ENCODE results near the gene USP2.

Gene USP2

DNA sequence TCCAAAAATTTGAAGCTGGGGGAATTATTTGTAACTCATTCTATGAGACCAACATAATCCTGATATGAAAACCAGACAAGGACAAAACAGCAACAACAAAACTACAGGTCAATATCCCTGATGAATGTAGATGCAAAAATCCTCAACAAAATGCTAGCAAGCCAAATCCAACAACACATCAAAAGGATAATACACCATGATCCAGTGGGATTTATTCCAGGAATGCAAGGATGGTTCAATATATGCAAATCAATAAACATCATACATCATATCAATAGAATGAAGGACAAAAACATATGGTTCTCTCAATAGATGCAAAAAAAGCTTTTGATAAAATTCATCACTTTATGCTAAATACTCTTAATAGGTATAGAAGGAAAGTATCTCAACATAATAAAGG lies 19.4 kb upstream of the USP2 start:
- no peak for TF ChIP-seq GATA2 (IDR thresholded peaks at IDR 0.05; ENCODE audit: low read depth, low read length)
- TF ChIP-seq GATA3 (IDR thresholded peaks at IDR 0.05; ENCODE audit: low read depth, low read length), result no peak

DNA sequence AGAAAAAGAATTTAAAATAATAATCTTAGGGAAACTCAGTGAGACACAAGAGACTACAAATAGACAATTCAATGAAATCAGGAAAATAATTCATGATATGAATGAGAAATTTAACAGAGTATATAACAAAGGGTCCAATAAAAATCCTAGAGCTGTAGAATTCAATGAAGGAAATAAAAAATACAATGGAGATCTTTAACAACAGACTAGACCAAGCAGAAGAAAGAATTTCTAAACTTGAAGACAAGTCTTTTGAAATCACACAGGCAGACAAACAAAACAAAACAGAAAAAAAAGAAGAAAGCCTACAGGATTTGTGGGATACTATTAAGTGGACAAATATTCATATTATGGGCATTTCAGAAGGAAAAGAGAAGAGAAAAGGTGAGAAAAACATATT lies 16.2 kb upstream of the USP2 start:
- TF ChIP-seq GATA3 (IDR thresholded peaks at IDR 0.05; ENCODE audit: low read depth, low read length), result no peak

DNA sequence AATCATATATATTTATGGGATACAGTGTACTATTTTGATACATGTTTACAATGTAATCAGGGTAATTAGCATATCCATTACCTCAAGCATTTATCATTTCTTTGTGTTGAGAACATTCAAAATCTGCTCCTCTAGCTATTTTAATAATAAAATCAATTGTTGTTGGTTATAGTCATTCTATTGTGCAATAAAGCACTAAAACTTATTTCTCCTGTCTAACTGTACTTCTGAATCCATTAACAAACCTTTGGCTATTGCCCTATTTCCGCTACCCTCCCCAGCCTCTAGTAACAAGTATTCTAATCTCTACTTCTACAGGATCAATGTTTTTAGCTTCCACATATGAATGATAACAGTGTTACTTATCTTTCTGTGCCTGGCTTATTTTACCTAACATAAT lies 15.3 kb upstream of the USP2 start:
- TF ChIP-seq GATA2 (IDR thresholded peaks at IDR 0.05; ENCODE audit: low read depth, low read length) (no peak), GATA3 (IDR thresholded peaks at IDR 0.05; ENCODE audit: low read depth, low read length) (no peak)

DNA sequence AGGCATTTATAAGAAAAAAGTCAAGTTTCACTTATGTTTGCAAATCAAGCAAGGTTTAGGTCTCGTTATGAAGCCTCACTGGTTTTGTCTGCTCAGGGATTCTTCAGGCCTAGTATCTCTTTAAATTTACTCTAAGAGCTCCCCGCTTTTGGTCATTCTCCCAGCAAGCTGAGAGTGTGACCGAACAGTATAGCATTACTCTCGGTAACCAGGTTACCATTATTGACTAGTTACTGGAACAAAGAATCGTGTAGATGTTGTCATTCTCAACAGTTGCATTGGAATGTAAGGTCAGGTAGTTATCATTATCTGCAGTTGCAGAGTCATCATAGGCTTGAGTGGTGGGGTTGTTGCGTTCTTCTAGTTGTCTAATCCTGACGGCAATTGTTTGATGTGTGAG lies 9.8 kb upstream of the USP2 start:
- TF ChIP-seq GATA3 (IDR thresholded peaks at IDR 0.05; ENCODE audit: low read depth, low read length) (no peak), GATA2 (IDR thresholded peaks at IDR 0.05; ENCODE audit: low read depth, low read length) (no peak)

DNA sequence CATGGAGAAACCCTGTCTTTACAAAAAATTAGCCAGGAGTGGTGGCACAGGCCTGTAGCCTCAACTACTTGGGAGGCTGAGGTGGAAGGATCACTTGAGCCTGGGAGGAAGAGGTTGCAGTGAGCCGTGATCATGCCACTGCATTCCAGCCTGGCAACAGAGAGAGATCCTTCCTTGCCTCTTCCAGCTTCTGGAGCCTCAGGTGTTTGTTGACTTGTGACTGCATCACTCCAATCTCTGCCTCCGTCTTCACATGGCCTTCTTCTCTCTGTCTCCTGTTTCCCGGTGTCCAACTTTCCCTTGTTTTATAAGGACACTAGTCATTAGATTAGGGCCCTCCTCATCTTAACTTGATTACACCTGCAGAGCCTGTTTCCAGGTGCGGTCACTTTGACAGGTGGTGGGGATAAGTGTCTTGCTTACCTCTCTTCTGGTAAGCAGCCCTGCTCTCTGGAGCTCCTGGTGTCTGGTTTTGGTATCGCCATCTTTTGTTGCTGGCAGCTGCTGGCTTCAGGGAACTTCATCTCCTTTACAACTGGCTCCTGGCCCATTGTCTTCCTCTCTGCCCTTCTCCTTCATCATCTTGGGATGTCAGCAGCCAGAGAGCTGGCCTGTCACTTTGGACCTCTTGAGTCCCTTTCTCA lies 8.2 kb upstream of the USP2 start:
- TF ChIP-seq GATA2 (IDR thresholded peaks at IDR 0.05; ENCODE audit: low read depth, low read length), result no peak

DNA sequence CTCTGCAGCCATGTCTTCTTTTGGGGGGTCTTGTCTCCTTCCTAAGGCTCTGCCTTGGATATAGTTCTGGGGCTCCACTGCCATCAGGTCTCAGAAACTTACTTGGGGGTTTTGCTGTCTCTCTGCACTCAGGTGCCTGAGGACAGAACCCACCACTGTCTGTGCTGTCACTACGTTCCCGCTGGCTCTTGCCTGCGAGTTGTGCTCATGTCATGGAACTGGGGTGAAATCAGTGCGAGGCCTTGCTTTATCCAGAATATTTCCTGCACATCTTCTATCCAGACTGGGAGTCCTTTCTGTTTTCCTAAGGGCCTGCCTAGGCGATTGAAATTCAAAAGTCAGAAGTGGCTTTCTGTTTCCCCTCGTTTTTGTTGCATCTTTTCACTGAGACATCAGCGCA lies 6.6 kb upstream of the USP2 start:
- TF ChIP-seq GATA2 (IDR thresholded peaks at IDR 0.05; ENCODE audit: low read depth, low read length) (no peak), GATA3 (IDR thresholded peaks at IDR 0.05; ENCODE audit: low read depth, low read length) (no peak)

DNA sequence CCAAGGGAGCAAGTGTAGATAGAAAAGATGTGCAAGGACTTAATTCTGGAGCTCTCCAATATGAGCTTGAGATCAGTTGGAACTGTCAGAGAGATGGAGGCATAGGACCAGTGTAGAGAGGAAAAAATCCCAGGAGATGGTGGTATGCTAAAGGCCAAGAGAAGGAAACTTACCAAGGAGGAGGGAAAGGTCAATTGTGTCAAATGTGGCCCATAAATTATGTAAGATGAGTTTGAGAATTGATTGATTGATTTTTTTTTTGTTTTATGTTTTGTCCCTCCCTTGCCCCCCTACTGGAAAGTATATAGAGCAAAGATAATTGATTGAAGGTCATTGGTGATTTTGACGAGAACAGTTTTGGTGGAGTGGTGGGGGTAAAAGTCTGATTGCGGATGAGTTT lies 2.8 kb upstream of the USP2 start:
- TF ChIP-seq GATA2 (IDR thresholded peaks at IDR 0.05; ENCODE audit: low read depth, low read length), result no peak
- no peak for TF ChIP-seq GATA3 (IDR thresholded peaks at IDR 0.05; ENCODE audit: low read depth, low read length)

DNA sequence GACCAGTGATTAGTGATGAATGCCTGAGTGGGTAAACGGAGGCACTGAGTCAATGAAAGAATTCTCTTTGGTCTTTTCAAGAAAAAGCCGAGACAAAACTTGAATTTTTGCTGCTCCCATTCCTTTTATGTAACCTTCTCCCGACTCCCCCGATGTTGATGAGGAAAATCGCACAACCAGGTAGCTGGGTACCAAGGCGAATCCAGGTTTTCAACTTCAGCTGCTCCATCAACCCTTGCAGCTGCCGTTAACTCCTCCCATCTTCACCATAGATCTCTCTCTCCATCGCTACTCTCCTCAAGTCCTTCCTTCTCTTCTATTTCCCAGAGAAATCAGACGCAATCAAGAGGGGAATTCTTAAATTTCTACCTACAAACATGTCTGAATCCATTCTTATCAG lies 611 bp upstream of the USP2 start:
- TF ChIP-seq GATA3 (IDR thresholded peaks at IDR 0.05; ENCODE audit: low read depth, low read length), result no peak
- no peak for TF ChIP-seq GATA2 (IDR thresholded peaks at IDR 0.05; ENCODE audit: low read depth, low read length)

DNA sequence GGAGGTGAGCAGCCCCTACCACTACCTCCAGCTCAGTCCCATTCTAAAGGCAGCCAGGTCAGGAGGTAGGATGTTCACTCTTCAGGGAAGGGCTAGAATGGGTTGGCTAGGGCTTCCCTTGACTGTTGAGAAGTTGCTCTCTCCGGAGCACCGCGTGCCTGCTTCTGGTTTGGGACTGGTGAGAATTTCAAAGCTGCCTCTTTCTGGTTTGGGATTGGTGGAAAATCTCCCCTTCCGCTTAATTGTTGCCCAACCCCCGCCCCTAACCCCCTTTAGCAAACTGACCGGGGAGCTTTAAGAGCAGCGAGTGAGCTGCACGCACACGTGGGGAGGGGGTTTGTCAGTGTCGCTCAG lies 686 bp downstream of the USP2 start:
- TF ChIP-seq GATA2 (IDR thresholded peaks at IDR 0.05; ENCODE audit: low read depth, low read length) (no peak), GATA3 (IDR thresholded peaks at IDR 0.05; ENCODE audit: low read depth, low read length) (no peak)

DNA sequence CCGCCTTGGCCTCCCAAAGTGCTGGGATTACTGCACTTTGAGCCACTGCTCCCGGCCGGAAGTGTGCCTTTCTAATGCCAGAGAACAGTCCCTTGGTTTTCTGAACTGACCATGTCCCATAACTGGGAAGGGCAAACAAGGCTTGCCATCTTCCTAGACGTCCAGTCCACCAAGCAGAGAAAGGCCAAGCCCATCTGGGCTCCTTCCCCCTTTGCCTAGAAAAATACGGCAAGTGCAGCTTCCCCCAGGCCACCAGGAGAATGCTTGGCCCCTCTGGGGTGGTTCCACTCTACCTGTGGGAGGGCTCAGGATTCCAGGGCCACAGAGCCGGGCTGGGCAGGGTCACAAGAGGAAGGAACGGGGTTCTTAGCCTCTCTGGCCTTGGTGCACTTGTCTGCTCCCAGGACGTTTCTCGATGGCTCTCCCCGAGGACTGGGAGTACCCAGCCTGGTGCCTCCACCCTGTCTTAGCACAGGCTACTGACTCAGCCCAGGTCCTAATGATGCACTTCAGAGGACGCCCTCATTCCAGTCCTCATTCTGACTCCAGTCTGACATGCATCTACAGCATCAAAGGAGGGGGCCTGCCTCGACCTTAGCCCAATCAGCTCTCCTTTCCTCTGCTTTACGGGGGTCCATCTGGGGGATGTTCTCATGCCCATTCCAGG lies 1.2 kb downstream of the USP2 start:
- TF ChIP-seq GATA2 (IDR thresholded peaks at IDR 0.05; ENCODE audit: low read depth, low read length) (no peak), GATA3 (IDR thresholded peaks at IDR 0.05; ENCODE audit: low read depth, low read length) (no peak)

DNA sequence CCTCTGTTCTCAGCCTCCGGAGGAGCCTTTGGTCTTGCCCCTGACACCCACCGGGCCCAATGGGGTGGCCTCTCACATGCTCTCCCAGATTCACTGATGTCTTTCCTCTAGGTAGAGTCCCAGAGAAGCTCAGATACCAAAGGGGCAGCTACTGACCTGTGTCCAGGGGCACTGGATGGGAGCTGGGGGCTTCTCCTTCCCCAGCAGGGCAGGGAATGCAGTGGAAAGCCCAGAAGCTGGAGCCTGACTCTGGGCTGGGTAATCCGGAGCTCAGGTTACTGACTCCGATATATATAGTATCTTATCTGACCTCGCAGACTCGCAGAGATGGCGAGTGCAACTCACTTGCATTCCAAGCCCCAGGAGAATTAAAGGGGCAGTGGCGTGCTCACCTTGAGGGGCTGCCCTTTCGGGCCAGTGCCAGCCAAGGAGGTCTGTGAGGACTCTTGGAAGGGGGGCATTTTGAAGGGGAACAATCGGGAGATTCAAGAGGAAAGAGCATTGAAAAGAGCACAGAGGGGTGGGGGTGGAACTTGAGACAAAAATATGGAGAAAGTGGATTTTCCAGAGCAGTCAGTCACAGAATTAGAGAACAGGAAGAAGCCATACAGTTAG lies 2.5 kb downstream of the USP2 start:
- TF ChIP-seq GATA2 (IDR thresholded peaks at IDR 0.05; ENCODE audit: low read depth, low read length) (no peak), GATA3 (IDR thresholded peaks at IDR 0.05; ENCODE audit: low read depth, low read length) (no peak)

DNA sequence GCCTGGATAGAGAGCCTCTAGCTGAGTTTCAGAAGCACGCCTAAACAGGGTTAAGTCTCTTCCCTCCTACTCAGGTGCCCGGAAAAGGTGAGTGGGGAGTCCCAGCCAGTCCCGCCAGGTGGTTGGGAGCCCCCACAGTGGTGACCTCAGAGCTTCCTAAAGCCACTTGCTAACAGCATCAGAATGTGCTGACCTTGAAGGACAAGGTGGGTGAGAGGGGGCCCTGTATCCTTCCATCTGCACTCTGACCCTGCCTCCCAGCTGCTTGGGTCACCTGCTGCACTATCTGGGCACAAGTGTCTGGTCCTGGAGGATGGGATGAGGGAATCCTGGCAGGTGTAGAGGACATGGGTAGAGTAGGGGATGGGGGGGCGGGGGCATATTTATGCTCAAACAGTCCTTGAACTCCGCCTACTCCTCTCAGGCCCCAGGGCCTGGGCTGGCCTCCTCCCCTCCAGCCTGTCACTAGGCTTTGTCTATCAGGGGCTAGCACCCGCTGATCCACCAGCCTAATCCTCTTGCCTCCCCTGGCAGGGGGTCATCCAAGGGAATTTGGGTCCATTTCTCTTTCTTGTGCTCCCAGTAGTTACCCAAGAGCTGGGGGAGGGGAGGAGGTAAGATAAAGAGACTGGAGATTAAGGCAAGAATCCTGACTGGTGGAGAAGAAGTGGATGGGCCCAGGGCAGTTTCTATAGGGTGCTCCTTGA lies 3.4 kb downstream of the USP2 start:
- no peak for TF ChIP-seq GATA2 (IDR thresholded peaks at IDR 0.05; ENCODE audit: low read depth, low read length)
- TF ChIP-seq GATA3 (IDR thresholded peaks at IDR 0.05; ENCODE audit: low read depth, low read length), result no peak

DNA sequence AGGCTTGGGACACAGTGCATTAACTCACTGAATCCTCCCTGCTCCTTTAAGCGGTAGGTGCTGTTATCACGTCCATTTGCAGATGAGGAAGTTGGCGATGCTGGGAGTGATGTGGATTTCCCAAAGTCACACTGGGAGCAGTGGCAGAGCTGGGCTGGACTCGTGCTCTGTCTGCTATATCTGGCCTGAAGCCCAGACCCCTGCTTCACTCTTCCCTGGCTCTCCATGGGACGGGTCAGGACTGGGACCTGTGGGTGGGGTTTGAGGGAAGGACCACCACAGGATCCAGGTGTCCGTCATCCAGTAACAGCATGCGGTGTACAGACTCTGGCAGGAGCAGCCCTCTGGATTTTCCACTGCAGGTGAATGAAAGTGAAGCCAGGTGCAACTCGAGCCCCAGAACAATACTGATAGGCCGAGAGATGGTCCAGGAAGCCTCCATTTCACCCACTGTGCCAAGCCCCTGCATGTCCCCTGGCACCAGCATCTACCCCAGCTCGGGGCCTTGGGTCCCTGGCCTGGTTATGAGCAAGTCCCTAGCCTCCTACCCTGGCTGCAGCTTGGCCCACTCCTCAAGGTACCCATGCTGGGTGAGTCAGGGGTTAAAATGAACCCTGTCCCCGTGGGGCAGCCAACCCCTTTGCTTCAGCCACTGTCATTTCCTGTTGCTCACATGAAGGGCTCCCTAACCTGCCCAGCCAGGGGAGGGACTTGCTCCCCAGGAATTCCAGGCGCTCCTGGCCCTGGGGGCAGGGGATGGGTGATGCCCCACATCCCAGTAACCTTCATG lies 4.2 kb downstream of the USP2 start:
- TF ChIP-seq GATA2 (IDR thresholded peaks at IDR 0.05; ENCODE audit: low read depth, low read length), result no peak
- no peak for TF ChIP-seq GATA3 (IDR thresholded peaks at IDR 0.05; ENCODE audit: low read depth, low read length)

DNA sequence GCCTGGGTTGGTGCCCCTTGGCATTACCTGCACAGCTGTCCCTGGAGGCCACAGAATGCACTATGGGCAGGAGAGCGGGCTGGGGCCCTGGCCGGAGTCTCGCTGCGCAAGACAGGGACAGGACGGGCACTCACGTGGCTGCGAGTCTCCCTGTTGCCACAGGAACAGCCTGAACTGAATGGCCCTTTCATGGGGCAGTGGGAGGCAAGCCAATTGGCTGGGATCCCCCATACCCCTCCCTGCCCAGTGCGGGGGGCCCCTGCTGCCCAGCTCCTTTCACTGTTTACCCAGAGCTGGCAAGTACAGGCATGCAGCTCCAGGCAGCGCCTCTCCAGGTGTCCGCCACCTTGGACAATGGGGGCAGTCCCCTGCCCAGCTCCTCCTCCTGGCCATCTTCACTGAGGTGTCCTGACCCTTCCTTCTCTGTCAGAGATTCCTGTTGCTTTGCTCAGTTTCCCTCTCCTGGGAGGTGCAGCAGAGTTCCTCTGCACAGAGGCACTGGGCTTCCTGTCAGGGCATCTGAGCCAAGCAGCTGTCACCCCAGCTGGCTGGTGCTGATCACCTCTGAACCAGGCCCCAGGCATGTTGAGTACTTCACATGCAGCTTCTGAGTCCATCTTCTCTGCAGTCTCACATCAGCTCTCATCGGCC lies 5.2 kb downstream of the USP2 start:
- TF ChIP-seq GATA3 (IDR thresholded peaks at IDR 0.05; ENCODE audit: low read depth, low read length) (no peak), GATA2 (IDR thresholded peaks at IDR 0.05; ENCODE audit: low read depth, low read length) (no peak)
